ENCODE results near the gene OR8D2. TPM values are rescaled to one million over a fixed set of nuclear protein-coding genes. Genes with fewer than 3 reads are reported as not detected.

Gene OR8D2
- total RNA-seq, 1 donor from 2014 or later = not detected

- no peak overlapping the region for H3K4me3 Mint-ChIP-seq (ENCODE audit: unreplicated experiment)
- H3K9me3 Mint-ChIP-seq (ENCODE audit: unreplicated experiment) = no peaks in the 10 kb centered on the region
- H3K27ac Mint-ChIP-seq (ENCODE audit: unreplicated experiment) = no peak overlapping the region
- DNase-seq (ENCODE audit: low spot score) = no peak
- no peak for TF ChIP-seq CTCF (IDR thresholded peaks at IDR 0.05; ENCODE audit: unreplicated experiment)
- no peaks in the 10 kb centered on the region for H3K4me1 Mint-ChIP-seq (ENCODE audit: unreplicated experiment)
- no peaks in the 10 kb centered on the region for H3K36me3 Mint-ChIP-seq (ENCODE audit: low read depth, unreplicated experiment)
- H3K27me3 Mint-ChIP-seq (ENCODE audit: unreplicated experiment) = peaks cover 3% of the 10 kb centered on the region
Observed at GRCh38 chr11:124339396-124340141, 19.6 kb upstream of the OR8D2 start.

GRCh38 chr11:124331873-124332272, 11.9 kb upstream of the OR8D2 start:
- Mint-ChIP-seq H3K4me1 (ENCODE audit: unreplicated experiment) (peaks cover 5% of the 10 kb centered on the region), H3K27ac (ENCODE audit: unreplicated experiment) (no peak overlapping the region), H3K36me3 (ENCODE audit: low read depth, unreplicated experiment) (no peaks in the 10 kb centered on the region), H3K4me3 (ENCODE audit: unreplicated experiment) (no peak overlapping the region), H3K27me3 (ENCODE audit: unreplicated experiment) (no peaks in the 10 kb centered on the region), H3K9me3 (ENCODE audit: unreplicated experiment) (no peaks in the 10 kb centered on the region)
- DNase-seq (ENCODE audit: low spot score) = no peak
- no peak for TF ChIP-seq CTCF (IDR thresholded peaks at IDR 0.05; ENCODE audit: unreplicated experiment)

- no peak for DNase-seq (ENCODE audit: low spot score)
Observed at GRCh38 chr11:124329787-124330478, 9.9 kb upstream of the OR8D2 start.

GRCh38 chr11:124327775-124328174, 7.8 kb upstream of the OR8D2 start:
- H3K27ac Mint-ChIP-seq (ENCODE audit: unreplicated experiment) = no peak overlapping the region
- peaks cover 5% of the 10 kb centered on the region for H3K4me1 Mint-ChIP-seq (ENCODE audit: unreplicated experiment)
- no peaks in the 10 kb centered on the region for H3K9me3 Mint-ChIP-seq (ENCODE audit: unreplicated experiment)
- TF ChIP-seq CTCF (IDR thresholded peaks at IDR 0.05; ENCODE audit: unreplicated experiment) = no peak
- no peak for DNase-seq (ENCODE audit: low spot score)
- H3K4me3 Mint-ChIP-seq (ENCODE audit: unreplicated experiment) = no peak overlapping the region
- H3K27me3 Mint-ChIP-seq (ENCODE audit: unreplicated experiment) = no peaks in the 10 kb centered on the region
- H3K36me3 Mint-ChIP-seq (ENCODE audit: low read depth, unreplicated experiment) = no peaks in the 10 kb centered on the region

More at GRCh38 chr11:124329787-124330478, 9.9 kb upstream of the OR8D2 start:
- no peak overlapping the region for H3K27ac Mint-ChIP-seq (ENCODE audit: unreplicated experiment)
- no peaks in the 10 kb centered on the region for H3K27me3 Mint-ChIP-seq (ENCODE audit: unreplicated experiment)
- H3K4me1 Mint-ChIP-seq (ENCODE audit: unreplicated experiment) = peaks cover 5% of the 10 kb centered on the region
- no peak for TF ChIP-seq CTCF (IDR thresholded peaks at IDR 0.05; ENCODE audit: unreplicated experiment)
- H3K36me3 Mint-ChIP-seq (ENCODE audit: low read depth, unreplicated experiment) = no peaks in the 10 kb centered on the region
- no peaks in the 10 kb centered on the region for H3K9me3 Mint-ChIP-seq (ENCODE audit: unreplicated experiment)
- no peak overlapping the region for H3K4me3 Mint-ChIP-seq (ENCODE audit: unreplicated experiment)

- Mint-ChIP-seq H3K9me3 (ENCODE audit: unreplicated experiment) (no peaks in the 10 kb centered on the region), H3K27me3 (ENCODE audit: unreplicated experiment) (peaks cover 2% of the 10 kb centered on the region), H3K27ac (ENCODE audit: unreplicated experiment) (no peak overlapping the region), H3K4me3 (ENCODE audit: unreplicated experiment) (no peak overlapping the region), H3K4me1 (ENCODE audit: unreplicated experiment) (no peaks in the 10 kb centered on the region), H3K36me3 (ENCODE audit: low read depth, unreplicated experiment) (no peaks in the 10 kb centered on the region)
- no peak for DNase-seq (ENCODE audit: low spot score)
- TF ChIP-seq CTCF (IDR thresholded peaks at IDR 0.05; ENCODE audit: unreplicated experiment) = no peak
Observed at GRCh38 chr11:124322356-124322755, 2.4 kb upstream of the OR8D2 start.
